Measurements from ENCODE around the gene ZMIZ1. TPM values are rescaled to one million over a fixed set of nuclear protein-coding genes. Genes with fewer than 3 reads are reported as not detected.
A peak's percentile ranks its signal among the peaks of the same experiment; 100 is the strongest.

ZMIZ1 gene
- total RNA-seq, 1 experiment from 2014 or later, result 28.4 TPM

DNA sequence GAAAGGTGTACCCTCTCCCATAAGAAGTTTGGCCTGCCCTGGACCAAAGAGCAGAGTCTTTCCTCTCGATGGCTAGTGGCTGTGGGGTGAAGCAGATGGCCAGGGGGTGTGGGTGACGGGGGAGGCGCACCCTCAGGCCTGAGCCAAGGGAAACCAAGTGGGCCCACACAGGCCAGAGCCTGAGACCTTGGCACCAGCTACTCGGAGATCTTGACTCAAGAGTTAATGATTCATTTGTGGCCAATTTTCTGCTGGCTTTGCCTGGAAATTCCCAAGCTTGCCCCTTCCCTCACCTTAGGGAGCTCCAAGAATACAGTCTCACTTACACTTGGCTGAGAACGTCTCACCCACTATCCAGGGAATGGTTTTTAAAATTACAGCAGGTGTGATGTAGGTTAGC, 42.7 kb downstream of the ZMIZ1 start:
- TF ChIP-seq EZH2 (IDR thresholded peaks at IDR 0.05) (no peak), POLR2AphosphoS5 (IDR thresholded peaks at IDR 0.05; ENCODE audit: low read depth, low read length) (no peak), JUND (IDR thresholded peaks at IDR 0.05) (no peak), CBX3 (IDR thresholded peaks at IDR 0.05; ENCODE audit: low read depth) (no peak), RAD21 (IDR thresholded peaks at IDR 0.05; ENCODE audit: low read depth) (no peak), SIN3A (IDR thresholded peaks at IDR 0.05; ENCODE audit: low read depth) (no peak), SP1 (IDR thresholded peaks at IDR 0.05; ENCODE audit: low read depth) (no peak), ZFX (IDR thresholded peaks at IDR 0.05) (no peak), POLR2A (IDR thresholded peaks at IDR 0.05; ENCODE audit: borderline replicate concordance, extremely low read depth, insufficient read depth, insufficient read length) (no peak), MAX (IDR thresholded peaks at IDR 0.05) (no peak), TCF7L2 (IDR thresholded peaks at IDR 0.05; ENCODE audit: borderline replicate concordance, extremely low read depth, insufficient read depth, insufficient read length) (no peak), EZH2phosphoT487 (IDR thresholded peaks at IDR 0.05; ENCODE audit: borderline replicate concordance) (no peak)
- TF ChIP-seq, protein P1, sequence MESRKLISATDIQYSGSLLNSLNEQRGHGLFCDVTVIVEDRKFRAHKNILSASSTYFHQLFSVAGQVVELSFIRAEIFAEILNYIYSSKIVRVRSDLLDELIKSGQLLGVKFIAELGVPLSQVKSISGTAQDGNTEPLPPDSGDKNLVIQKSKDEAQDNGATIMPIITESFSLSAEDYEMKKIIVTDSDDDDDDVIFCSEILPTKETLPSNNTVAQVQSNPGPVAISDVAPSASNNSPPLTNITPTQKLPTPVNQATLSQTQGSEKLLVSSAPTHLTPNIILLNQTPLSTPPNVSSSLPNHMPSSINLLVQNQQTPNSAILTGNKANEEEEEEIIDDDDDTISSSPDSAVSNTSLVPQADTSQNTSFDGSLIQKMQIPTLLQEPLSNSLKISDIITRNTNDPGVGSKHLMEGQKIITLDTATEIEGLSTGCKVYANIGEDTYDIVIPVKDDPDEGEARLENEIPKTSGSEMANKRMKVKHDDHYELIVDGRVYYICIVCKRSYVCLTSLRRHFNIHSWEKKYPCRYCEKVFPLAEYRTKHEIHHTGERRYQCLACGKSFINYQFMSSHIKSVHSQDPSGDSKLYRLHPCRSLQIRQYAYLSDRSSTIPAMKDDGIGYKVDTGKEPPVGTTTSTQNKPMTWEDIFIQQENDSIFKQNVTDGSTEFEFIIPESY (IDR thresholded peaks at IDR 0.05; ENCODE audit: extremely low read depth, insufficient replicate concordance, low read length), result no peak
- TF ChIP-seq, protein P2, sequence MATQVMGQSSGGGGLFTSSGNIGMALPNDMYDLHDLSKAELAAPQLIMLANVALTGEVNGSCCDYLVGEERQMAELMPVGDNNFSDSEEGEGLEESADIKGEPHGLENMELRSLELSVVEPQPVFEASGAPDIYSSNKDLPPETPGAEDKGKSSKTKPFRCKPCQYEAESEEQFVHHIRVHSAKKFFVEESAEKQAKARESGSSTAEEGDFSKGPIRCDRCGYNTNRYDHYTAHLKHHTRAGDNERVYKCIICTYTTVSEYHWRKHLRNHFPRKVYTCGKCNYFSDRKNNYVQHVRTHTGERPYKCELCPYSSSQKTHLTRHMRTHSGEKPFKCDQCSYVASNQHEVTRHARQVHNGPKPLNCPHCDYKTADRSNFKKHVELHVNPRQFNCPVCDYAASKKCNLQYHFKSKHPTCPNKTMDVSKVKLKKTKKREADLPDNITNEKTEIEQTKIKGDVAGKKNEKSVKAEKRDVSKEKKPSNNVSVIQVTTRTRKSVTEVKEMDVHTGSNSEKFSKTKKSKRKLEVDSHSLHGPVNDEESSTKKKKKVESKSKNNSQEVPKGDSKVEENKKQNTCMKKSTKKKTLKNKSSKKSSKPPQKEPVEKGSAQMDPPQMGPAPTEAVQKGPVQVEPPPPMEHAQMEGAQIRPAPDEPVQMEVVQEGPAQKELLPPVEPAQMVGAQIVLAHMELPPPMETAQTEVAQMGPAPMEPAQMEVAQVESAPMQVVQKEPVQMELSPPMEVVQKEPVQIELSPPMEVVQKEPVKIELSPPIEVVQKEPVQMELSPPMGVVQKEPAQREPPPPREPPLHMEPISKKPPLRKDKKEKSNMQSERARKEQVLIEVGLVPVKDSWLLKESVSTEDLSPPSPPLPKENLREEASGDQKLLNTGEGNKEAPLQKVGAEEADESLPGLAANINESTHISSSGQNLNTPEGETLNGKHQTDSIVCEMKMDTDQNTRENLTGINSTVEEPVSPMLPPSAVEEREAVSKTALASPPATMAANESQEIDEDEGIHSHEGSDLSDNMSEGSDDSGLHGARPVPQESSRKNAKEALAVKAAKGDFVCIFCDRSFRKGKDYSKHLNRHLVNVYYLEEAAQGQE (IDR thresholded peaks at IDR 0.05; ENCODE audit: low read depth), result no peak
- CTCF ChIA-PET, result no interaction called here
- H3K4me1 ChIP-seq (ENCODE audit: control insufficient read depth in 1 of 2, insufficient read depth in 2 of 2, low read length in 2 of 2), result peaks cover 0 to 26% of the 10 kb centered on the region in 2 experiments; a peak in 2 of 4 replicates
- no peak overlapping the region for H3K27ac ChIP-seq (ENCODE audit: low read depth, low read length)
- H3K36me3 ChIP-seq (ENCODE audit: control insufficient read depth in 1 of 2, insufficient read depth in 2 of 2, low read length in 2 of 2), result 0 out of 4 replicates have a peak, but pooled peaks cover 0 to 3% of the 10 kb centered on the region in 2 experiments
- peak overlapping the region; percentile 21; the same call in 1 of the 2 replicates for H3K4me2 ChIP-seq (ENCODE audit: low read length)
- RAD21 ChIA-PET (ENCODE audit: low non-redundant PET in 1 of 2, low total read pairs in 2 of 2, uncharacterized antibody in 2 of 2, unreplicated experiment in 2 of 2), result no interaction called here
- POLR2A ChIA-PET, result no interaction called here
- intact Hi-C loops (cut with micrococcal nuclease), result no loop called here
- ATAC-seq (no peak), DNase-seq (ENCODE audit: low read depth, low spot score) (no peak)
- H3K4me3 ChIP-seq (replicated peaks in 1 of 2; ENCODE audit: low read depth in 1 of 2, low read length in 2 of 2), result no peak overlapping the region
- BruUV-seq (replicated peaks), result no TSS peak
- no peaks in the 10 kb centered on the region for H3K9me3 ChIP-seq (ENCODE audit: control insufficient read depth in 1 of 2, insufficient read depth in 1 of 2, low read depth in 1 of 2, low read length in 2 of 2)
- peaks cover 26% of the 10 kb centered on the region; the same call in 1 of the 2 replicates for H3K79me2 ChIP-seq (ENCODE audit: insufficient read depth, low read length)
- no peaks in the 10 kb centered on the region for H3K27me3 ChIP-seq (ENCODE audit: insufficient read depth, low read length)
- no peaks in the 10 kb centered on the region for H4K20me1 ChIP-seq (ENCODE audit: insufficient read depth)
- H3K9me2 ChIP-seq (ENCODE audit: insufficient read depth), result no peaks in the 10 kb centered on the region
- H3K9ac ChIP-seq (ENCODE audit: low read length), result no peak overlapping the region
- no peak overlapping the region for H2AFZ ChIP-seq (ENCODE audit: low read depth, low read length, poor library complexity, severe bottlenecking)
